Amniotic stem cell (primary cell): ENCODE measurements around the gene ETFDH.
"Not testable (repeated sequence)": the region's sequence is repeated elsewhere in the genome, so short reads cannot be mapped to it uniquely, and the experiment has no call there.

Experiments used
- DNase-seq: peaks from one replicate; lab custom pipeline; 2025; lab: John Stamatoyannopoulos, UW

Gene ETFDH

GRCh38 chr4:158678767-158679166 lies 6.7 kb downstream of the ETFDH start:
- no peak for DNase-seq

GRCh38 chr4:158681629-158682028 lies 9.5 kb downstream of the ETFDH start:
- DNase-seq, result no peak

- no peak for DNase-seq
Measured at GRCh38 chr4:158682066-158682465, 10.0 kb downstream of the ETFDH start.

GRCh38 chr4:158688813-158689212 lies 16.7 kb downstream of the ETFDH start:
- DNase-seq, result no peak

- DNase-seq, result no peak
Measured at GRCh38 chr4:158704274-158704673, 32.2 kb downstream of the ETFDH start.

- DNase-seq, result no peak
Measured at GRCh38 chr4:158710814-158711213, 38.7 kb downstream of the ETFDH start.

- not testable (repeated sequence) for DNase-seq
Measured at GRCh38 chr4:158712622-158713021, 40.5 kb downstream of the ETFDH start.

- DNase-seq, result no peak
Measured at GRCh38 chr4:158714937-158715336, 42.8 kb downstream of the ETFDH start.

- no peak for DNase-seq
Measured at GRCh38 chr4:158715802-158716201, 43.7 kb downstream of the ETFDH start.

- no peak for DNase-seq
Measured at GRCh38 chr4:158721680-158722079, 49.6 kb downstream of the ETFDH start.

- DNase-seq, result no peak
Measured at GRCh38 chr4:158722291-158722916, 50.3 kb downstream of the ETFDH start.

- DNase-seq, result peak; percentile 57
Measured at GRCh38 chr4:158722917-158723793, 51.1 kb downstream of the ETFDH start, which contains the start of gene PPID. Gene PPID (minus strand): TSS chr4:158723396. CDS start chr4:158723288, 108 bp downstream.

GRCh38 chr4:158724637-158725036 lies 52.5 kb downstream of the ETFDH start:
- DNase-seq, result no peak

- DNase-seq, result no peak
Measured at GRCh38 chr4:158726633-158727032, 54.5 kb downstream of the ETFDH start.

GRCh38 chr4:158728236-158728635 lies 56.1 kb downstream of the ETFDH start:
- DNase-seq, result no peak

GRCh38 chr4:158729716-158730559 lies 57.8 kb downstream of the ETFDH start:
- DNase-seq, result peak; percentile 50

- DNase-seq, result no peak
Measured at GRCh38 chr4:158738866-158739265, 66.8 kb downstream of the ETFDH start.

- no peak for DNase-seq
Measured at GRCh38 chr4:158739600-158739999, 67.5 kb downstream of the ETFDH start.

- no peak for DNase-seq
Measured at GRCh38 chr4:158741326-158742021, 69.4 kb downstream of the ETFDH start.

- not testable (repeated sequence) for DNase-seq
Measured at GRCh38 chr4:158746537-158746936, 74.4 kb downstream of the ETFDH start.

GRCh38 chr4:158750379-158750778 lies 78.3 kb downstream of the ETFDH start:
- DNase-seq, result peak; percentile 51
